GM19351 (cell line): ENCODE results near the gene PDE3A.
"Not testable (repeated sequence)": the region's sequence is repeated elsewhere in the genome, so short reads cannot be mapped to it uniquely, and the experiment has no call there.

Experiments
- ATAC-seq: cut with Tn5 transposase; IDR thresholded peaks from one replicate; pipeline ENCODE4 v1.9.1; 2021; ENCODE audit warnings: mild to moderate bottlenecking, moderate library complexity; ENCODE audit not compliant: unreplicated experiment

PDE3A gene

DNA sequence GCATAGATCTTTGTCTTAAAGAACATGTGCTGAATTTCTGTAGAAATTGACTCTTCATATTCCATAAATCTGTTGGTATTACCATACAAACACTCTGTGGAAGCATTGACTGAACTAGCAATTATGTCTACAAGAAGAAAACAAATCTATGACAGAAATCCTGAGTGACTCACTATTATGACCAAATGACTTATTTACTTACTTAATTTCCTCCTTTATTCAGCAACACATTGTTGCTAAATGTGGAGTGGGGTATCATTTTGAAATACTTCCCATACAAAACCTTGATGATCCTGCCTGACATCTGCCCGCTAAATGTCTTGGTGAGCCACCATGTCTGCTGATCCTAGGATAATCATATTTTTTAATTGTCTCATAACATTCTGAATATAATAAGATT lies 227.7 kb downstream of the PDE3A start:
- ATAC-seq = no peak

DNA sequence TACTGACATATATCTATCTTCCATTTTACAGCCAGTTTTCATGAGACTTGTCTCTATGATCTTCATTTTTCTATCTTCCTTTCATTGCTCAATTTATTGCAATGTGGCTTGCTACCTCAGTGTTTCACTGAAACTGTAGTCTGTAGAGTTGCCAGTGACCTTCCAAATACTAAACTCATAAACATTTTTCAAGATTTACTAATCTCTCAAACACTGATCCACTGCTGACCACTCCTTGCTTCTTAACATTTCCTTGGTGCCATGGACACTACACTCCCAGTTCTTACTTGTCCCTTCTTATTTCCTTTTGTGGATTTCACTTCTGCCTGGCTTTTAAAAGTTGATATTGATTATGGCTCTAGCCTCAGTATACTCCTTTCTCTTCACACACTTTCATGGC lies 231.4 kb downstream of the PDE3A start:
- no peak for ATAC-seq

DNA sequence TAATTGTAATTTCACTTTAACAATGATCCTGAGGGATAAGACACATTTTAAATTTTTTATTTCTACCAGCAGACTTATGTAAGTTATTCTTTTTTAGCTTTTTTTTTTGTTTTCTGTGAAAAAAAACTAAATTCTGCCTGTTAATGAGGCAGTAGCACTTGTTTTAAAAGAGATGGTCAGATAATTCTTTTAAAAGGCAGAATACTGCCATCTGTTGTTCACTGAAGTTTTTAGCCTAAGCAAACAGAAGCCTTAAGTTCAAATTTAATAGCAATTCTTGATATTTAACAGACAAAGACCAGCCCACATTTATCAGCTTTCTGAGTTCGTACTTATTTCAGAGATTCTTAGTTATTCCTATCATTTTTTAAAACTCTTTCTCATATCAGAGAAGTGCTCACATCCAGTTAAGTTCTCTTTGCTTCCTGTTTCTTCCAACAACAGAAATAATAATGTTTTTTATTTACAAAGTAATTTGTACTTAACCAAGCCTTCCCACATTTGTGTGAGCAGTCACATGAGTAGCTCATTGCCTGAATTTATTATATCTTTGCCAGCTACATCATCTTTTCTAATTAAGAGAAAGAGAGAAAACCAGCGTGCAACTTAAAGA lies 233.4 kb downstream of the PDE3A start:
- ATAC-seq = no peak

DNA sequence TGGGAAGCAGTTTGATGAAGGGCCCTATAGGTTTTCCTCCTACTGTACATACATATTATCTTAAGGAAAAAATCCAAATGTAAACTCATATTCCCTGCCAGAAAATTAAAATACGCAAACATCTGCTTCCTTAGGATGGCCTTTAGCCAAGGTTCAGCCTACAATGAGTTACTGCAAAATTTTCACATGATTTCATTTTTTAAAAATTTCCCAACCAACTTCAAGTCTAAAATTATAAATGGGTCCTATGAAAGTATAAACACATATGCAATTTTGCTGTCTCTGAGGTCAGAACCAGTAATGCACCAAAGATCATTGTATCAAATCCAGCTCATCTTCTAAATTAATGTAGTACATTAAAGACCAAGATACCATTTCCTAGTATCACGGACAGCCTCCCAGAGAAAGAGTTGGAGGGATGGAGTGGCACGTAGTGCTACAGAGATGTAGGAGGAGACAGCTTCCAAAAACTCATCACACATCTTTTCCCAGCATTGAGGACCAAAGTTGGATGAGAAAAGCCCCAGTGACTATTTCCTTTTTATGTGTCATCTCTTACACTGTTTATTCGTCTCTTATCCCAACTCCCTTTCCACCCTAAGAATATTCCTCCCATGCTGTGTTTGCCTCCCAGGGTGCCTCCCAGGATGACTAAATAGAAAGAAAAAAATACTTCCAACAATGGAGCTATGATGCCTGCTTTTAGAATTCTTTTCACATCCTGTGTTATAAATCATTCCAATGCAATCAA lies 234.5 kb downstream of the PDE3A start:
- ATAC-seq = no peak

DNA sequence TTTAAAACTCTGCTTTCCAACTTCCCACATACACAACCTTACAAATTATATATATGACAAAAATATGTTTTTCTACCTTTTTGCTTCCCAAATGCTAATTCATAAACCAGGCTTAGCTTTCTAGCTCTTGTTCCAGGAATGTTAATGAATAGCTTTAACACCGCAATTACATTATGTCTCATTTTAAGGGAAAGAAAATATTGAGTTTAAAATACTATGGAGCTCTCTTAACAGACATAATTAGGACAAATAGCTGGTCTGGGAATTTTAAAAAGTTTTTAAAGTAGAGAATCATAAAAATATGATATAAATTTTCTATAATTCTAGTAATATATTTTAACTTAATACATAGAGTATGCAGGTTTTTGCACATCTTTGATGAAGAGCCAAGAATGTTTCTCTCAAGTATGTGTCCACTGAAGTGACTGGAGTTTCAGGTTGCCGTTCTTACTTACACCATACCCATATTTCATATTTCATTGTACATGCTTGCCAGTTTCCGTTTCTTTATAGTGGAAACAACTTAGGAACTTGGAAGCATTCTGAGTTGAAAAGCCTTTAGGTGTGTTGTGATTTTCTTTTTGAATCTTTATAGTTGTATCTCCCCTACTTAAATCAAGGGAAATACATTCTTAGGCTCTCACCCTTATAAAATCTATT lies 236.2 kb downstream of the PDE3A start:
- ATAC-seq = no peak

DNA sequence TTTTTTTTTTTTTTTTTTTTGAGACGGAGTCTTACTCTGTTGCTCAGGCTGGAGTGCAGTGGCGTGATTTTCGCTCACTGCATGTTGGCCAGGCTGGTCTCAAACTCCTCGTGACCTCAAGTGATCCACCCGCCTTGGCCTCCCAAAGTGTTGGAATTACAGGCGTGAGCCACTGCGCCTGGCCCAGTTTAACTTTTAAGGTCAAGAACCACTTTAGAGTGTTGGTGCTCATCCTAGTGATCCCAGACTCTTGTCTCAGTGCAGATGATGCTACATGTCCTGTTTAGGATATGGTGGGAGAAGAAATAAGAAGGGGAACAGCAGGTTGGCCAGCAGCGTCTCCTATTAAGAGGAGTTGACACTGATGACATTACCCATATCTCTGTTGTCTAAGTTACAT lies 246.7 kb downstream of the PDE3A start:
- ATAC-seq = not testable (repeated sequence)

DNA sequence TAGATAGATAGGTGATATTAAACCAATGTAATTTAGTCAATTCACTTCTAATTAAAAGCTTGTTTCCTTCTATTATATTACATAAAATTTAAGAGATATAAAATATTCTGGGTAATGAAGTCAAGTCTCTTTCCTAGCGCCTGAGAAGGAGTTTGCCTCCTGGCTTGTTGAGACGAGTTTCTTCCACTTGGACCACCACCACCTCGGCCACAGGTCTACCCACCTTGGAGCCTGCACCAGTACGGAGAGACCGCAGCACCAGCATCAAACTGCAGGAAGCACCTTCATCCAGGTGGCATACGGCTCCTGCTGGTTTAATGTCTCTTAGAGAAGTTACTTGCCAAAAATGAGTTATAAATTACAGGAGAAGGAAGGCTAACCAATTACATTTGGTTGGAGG lies 247.8 kb downstream of the PDE3A start:
- ATAC-seq = no peak

DNA sequence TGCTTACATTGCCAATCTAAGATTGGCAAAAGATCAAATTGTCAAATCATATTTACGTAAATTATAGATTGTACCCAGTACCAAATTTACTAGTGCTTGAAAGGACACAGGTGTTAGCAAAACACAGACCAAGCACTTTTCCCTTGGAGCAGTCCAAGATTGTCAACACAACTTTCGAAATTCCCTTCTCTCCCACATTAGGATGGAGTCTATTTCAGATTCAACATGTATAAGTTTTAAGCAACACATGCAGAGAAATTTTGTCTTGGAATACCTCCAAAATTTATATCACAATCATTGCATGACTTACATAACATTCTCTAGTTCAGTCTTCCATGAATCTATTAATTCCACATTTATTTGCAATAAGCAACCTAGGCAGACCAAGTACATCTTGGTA lies 251.9 kb downstream of the PDE3A start:
- no peak for ATAC-seq

DNA sequence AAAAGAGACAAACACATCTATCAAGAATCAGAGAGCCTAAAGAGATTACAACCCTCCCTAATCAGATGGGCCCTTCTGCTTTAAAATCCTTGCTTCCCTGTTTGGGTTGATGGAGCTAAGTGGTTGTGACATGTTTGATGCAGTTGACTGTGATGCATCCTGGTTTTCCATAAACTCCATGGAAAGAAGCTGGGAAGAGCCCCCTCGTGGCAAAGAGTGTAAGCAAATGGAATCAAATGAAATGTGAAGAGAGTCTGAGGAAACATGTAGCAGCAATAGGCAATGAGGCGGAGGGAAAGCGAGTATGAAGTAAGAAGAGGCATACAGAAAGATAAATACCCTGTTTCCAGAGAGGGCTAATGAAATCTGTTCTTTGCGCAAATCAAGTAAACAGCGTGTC lies 256.4 kb downstream of the PDE3A start:
- no peak for ATAC-seq

DNA sequence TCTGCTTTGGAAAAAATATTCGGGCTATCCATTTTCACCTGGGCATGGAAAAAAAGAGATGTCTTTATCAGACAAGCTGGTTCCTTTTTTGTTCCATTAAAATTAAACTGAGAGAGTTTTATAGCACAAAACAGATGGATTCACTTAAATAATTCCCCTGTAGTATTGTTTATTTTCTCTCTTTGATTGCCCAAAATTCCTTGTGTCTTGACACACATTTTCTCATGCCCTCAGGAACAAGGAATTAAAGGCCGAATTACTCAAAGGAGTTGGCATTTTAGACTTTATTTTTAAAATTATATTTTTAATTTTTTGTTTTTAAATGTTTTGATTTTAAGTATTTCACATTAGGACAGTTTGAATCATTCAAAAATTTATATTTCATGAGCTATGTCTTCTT lies 257.2 kb downstream of the PDE3A start:
- no peak for ATAC-seq

DNA sequence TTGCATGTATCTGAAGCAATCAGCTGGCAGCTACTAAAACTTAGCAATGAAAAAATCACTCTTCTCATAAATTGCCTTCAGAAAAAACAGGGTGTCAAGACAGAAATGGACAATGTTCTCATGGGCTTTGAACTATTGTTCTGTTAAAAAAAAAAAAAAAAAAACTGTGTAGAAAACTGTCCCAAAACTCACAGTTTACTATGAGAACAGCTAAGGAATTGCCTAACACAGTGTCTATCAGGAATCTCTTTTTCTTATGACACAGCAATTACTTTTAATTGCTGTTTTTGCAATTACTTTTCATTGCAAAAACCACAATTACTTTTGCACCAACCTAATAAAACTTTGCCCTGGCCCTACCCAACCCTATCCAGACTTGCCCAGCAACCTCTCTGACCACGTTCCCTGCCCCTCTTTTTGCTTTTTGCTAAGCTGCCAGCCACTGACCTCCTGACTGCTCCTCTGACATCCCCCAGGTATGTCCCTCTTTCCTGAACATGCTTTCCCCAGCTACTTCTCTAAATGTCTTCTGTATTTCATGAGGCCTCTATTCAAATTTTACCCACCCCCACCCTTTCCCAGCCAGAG lies 258.8 kb downstream of the PDE3A start:
- no peak for ATAC-seq

DNA sequence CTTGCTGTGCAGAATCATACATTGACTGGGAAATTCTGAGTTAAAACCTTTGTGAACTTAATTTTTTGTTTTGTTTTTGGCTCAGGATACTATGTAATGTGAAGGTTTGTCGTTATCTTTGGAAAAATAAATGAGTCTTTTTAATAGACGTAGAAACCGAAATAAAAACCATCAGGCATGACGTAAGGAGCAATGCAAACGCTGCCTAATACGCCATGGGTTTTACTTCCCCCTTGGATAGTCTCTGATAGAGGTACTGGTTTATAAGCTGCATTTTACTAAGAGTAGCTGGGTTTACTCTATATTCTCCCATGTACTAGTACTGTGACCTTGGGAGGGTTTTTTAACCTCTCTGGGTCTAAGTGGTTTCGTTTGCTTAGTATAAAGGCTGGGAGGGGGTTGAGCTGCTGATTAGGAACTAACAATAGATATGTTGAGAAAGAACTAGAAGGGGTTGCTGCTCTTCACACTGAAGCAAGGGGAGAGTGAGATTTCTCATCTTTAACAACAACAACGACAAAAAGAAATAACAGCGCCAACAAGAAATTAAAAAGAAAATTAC lies 260.0 kb downstream of the PDE3A start:
- no peak for ATAC-seq

DNA sequence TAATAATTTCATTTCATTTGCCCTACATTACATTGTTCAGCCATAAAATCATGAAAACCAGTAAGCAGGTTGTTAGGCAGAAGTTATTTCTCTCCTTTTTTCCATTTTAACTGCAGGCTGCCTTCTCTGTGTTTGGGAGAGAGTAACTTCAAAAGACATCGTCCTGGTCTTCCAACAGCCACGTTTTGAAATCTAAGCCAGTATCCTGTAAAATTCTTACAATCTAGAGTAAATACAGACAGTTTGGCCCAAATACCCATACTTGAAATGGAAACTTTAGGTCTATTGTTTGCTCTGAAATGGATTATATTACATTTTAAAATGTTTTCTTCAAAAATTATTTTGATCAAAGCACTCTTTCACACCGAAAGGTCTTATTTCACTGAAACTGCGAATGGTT lies 260.7 kb downstream of the PDE3A start:
- ATAC-seq = no peak

DNA sequence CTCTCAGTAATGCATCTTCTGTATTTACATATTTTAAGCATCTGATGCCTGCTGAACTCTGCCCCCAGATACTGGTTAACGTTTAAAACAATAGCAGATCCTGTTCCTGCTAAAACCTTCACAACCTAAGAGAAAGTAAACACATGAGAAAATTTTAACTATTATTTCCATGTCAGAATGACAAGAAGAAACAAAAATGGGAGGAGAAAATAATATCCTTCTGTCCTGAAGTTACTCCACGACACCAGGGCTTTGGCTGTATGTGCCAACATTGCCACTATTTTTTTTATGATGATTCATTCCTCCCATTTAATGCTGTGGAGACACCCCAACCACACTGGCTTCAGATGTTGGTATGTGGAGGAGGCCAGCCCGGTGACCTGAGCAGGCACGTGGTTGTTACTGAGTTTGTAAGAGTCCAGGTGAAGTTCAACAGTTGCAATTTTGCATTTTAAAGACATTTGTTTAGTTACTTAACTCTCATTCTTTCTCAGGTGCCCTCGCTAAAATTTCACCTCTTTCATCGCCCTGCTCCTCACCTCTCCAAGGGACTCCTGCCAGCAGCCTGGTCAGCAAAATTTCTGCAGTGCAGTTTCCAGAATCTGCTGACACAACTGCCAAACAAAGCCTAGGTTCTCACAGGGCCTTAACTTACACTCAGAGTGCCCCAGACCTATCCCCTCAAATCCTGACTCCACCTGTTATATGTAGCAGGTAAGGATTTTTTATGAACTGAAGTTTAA lies 261.2 kb downstream of the PDE3A start:
- no peak for ATAC-seq

DNA sequence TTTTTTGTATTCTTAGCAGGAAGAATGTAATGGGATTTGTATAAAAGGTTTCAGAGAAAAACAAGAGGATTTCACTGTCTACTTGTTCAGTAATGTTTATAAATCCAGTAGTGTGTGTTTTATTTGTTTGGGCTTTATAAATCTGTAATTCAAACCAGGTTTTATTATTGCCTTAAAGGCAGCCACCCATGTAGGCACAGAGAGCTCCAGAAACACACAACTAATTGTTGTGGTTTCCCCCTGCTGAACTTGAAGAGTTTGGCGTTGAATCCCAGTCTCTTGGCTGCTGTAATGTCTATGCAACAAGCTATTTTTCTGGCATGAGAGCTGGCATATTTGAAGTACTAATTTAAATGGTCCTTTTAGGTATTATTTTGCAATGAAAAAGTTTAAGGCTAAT lies 263.4 kb downstream of the PDE3A start:
- ATAC-seq = no peak

DNA sequence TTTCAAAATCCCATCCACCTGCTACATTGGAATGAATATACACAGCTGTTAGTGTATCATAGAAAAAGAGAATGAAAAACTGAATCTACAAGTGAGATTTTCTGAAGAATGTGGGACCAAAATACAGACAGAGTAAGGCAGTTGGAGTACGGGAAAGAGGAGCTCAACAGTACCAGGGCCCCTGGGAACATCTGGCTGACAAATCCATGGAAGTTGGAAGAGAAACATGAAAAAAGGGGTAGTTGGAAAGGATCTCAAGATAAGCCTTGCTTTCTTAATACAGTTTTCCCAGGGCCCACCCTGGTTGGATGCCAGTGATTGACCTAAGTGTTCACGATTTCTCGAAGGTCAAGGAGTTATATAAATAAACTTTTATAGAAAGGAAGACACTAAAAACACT lies 272.8 kb downstream of the PDE3A start:
- no peak for ATAC-seq

DNA sequence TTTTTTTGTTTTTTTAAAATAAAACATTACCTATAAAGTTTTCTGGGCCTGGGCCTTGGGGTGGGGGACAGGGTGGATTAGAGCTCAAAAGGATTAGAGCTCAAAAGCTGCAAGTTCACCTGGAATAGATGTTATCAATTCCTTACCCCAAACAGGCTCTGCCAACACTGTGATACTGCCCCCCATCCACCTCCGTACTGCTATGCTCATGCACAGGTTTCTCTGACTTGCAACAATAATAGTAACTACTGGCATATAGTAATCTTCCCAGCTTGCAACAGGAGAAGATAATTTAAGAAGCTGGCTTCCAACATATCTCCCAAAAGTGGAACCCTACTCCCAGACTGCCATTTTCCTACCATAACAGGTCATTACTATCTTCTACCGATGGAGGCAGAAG lies 275.5 kb downstream of the PDE3A start:
- no peak for ATAC-seq

DNA sequence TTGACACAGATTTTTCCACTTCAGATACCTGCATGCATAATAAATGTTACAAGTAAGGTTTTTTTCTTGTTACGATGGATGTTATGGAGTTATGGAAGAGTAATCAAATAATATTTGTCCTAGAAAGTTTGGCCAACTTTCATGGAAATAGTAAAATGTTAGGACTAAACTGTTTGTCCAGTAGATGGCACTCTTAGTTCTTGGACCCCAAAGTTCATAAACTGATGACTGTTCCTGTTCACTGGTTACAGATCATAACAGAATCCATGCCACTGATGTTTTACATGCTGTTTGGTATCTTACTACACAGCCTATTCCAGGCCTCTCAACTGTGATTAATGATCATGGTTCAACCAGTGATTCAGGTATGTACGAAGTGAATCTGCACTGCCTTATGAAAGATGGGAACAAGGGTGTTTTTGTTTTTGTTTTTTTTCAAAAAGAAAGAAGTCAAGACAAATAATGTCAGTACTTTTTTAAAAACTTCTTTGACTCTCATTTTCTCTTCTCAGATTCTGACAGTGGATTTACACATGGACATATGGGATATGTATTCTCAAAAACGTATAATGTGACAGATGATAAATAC lies 278.0 kb downstream of the PDE3A start:
- no peak for ATAC-seq

DNA sequence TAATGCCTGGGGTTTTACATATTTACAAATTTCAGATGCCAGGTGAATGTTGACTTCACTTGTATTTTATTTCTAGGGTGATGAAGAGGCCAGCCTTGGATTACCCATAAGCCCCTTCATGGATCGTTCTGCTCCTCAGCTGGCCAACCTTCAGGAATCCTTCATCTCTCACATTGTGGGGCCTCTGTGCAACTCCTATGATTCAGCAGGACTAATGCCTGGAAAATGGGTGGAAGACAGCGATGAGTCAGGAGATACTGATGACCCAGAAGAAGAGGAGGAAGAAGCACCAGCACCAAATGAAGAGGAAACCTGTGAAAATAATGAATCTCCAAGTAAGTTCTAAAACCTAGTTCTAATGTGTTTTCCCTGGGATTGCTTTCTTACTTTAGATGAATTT lies 285.5 kb downstream of the PDE3A start:
- ATAC-seq = no peak

DNA sequence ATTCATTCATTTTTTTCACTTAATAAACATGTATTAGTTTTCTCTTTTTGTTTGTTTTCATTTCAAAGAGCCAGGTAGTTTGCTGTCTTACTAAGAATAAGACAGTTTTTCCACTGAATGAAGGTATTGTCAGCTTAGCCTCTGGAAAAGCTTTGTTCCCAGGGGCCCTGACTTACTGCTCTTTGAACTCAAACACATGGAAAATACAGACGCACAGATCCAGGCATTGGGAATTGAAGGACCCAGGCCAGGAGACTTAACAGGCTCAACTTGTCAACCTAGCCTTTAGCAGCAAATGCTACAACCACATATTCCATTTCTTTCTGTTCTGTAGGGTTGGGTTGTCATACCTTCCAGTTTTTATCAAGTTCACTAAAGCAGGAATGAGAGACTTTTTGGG lies 288.3 kb downstream of the PDE3A start:
- ATAC-seq = no peak

DNA sequence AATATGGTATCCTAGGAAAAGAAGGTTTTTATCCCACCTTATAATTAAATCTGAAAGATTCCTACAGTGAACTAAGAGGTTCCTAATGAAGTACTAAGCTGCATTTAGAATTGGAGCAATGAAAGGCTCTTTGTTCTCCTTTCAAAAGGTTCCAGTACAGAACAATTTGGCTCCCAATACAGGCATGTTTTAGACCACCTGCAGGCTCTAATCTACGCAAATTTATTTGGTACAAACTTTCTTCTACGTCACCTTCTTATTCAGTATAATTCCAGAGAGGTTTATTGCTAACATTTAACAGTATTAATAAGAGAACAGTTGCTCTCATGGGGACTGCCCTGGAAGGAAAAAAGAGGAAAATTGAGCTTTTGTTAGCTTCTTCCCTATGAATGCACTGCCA lies 289.2 kb downstream of the PDE3A start:
- ATAC-seq = no peak
